Activated CD4-positive, alpha-beta T cell treated with anti-CD3 and anti-CD28 coated beads, Interleukin-2, amount 50 U/mL, for 4 hours (primary cell): ENCODE measurements around the gene PLA2G15.
"Not testable (repeated sequence)": the region's sequence is repeated elsewhere in the genome, so short reads cannot be mapped to it uniquely, and the experiment has no call there.

Experiments used
- DNase-seq, 2 experiments: peaks; one replicate each; pipeline ENCODE4 v3.0.0-alpha.2; 2020

The PLA2G15 gene

DNA sequence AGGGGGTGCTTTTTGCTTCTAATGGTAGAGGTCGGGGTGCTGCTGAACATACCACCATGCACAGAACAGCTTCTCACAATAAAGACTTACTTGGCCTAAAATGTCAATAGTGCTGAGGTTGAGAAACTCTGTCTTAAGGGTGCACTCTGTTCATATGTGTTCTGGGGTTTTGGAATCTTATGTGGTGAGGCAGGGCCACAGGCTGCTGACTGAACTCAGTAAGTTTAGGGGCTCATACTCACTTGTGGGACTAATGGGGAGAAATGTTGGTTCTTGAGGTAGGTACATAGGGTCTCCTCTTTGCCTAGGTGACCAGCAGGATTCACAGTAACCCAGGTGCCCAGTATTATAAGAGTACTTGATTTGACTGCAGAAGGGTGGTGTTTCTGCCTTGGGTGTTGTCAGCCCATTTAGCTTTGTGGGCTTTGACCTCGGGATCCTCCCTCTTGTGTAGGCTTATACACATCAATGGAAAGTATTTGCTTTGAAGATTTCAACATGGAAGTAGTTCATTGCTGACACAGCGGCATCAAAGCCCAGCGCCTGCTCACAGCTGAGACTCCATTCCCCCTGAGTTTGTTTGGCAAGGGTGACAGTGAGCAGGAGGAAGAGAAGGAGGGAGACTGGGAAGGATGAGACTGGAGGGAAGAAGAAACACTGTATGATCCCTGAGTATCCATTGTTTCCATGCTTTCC, 36.3 kb downstream of the PLA2G15 start:
- DNase-seq = peak; percentile 26 to 36

- no peak for DNase-seq
These were observed 36.9 kb downstream of the PLA2G15 start for GRCh38 chr16:68282064-68282452.

DNA sequence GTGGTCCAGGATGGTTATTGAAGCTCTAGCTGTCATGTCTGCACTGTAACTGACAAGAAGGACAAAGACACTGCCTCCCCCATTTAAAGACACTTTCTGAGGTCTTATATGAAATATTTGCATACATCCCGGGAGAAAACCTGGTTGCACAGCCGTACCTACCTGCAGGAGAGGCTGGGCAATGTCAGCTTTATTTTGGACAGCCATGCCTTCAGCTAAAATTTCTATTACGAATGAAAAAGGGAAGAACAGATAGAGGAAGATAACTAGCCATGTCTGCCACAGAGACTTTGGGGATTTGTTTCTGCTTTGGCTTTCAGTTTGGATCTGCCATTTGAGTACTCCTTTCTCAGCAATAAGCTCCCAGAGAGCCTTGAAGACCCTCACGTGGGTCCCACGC, 38.2 kb downstream of the PLA2G15 start:
- no peak for DNase-seq

- no peak for DNase-seq
These were observed 38.8 kb downstream of the PLA2G15 start for GRCh38 chr16:68283801-68284598.

DNA sequence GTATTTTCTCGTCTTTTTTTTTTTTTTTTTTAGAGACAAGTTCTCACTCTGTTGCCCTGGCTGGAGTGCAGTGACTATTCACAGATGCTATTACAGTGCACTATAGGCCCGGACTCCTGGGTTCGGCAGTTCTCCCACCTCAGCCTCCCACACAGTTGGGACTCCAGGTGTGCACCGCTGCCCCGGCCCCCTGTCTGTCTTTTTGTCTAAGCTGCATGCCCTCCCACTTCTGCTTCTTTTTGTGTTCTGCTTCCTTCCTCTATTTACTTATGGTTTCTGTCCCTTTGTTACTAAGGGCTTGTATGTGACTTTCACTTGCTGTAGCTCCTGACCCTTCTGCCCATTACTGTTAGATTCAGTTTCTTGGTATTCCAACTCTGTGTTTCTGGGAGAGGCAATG, 39.7 kb downstream of the PLA2G15 start:
- DNase-seq = no peak

DNA sequence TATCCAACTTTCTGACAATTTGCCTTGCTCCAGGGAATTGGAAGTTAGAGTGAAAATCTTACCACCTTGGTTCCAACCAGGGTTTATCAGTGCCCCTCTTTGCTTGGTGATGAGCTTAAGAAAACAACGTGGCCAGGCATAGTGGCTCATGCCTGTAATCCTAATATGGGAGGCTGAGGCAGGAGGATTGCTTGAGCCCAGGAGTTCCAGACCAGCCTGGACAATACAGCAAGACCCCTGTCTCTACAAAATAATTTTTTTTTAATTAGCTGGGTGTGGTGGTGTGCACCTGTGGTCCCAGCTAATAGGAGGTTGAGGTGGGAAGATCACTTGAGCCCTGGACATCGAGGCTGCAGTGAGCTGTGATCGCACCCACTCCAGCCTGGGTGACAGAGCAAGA, 40.5 kb downstream of the PLA2G15 start:
- DNase-seq = no peak

- DNase-seq = no peak
These were observed 41.2 kb downstream of the PLA2G15 start for GRCh38 chr16:68286153-68287074.

DNA sequence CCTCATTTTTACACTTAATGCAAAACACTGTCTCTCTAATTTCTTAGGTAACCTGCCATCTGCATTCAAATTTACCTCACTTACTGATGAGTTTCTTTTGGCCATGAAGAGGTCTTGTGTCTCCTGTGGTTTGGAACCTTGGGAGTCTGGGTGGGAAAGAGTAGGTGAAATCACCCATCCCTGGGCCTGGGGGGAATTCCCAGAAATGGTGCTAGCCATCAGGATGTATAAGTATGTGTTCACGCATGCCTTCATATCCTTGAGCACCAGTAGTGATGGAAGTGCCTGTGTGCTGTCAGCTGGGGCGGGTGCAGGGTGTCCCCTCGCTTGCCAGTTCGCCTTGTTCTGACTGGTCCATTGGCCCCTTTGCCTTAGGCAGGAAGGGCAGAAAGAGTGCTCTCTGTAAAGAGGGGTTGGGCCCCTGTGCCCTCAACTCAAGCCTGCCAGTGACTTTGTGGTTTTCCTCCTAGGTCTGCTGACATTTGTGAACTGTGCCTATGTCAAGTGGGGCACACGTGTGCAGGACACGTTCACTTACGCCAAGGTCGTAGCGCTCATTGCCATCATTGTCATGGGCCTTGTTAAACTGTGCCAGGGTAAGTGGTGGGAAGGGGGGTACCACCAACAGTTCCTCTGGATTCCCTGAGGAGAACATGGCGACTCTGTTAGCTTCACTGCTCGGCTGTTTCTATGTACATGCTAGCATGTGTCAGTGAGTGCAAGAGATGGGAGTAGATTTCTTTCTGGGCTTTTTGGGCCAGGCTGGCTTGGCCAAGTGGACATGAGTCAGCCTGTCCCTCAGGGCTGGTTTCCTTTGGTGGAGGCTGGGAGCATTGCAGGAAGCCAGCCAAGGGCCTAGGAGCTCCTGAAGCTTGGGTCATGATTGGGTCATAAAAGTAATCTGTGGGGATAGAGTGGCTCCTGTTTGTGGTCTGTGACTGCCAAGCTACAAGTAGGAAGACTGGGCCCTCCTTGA, 42.4 kb downstream of the PLA2G15 start:
- no peak for DNase-seq

- no peak for DNase-seq
These were observed 43.1 kb downstream of the PLA2G15 start for GRCh38 chr16:68288252-68288650.

DNA sequence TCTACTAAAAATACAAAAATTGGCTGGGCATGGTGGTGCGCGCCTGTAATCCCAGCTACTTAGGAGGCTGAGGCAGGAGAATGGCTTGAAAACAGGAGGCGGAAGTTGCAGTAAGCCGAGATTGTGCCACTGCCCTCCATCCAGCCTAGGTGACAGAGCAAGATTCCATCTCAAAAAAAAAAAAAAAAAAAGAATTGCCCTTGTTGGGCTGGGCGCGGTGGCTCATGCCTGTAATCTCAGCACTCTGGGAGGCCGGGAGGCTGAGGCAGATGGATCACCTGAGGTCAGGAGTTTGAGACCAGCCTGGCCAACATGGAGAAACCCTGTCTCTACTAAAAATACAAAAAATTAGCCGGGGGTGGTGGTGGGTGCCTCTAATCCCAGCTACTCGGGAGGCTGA, 43.6 kb downstream of the PLA2G15 start:
- DNase-seq = not testable (repeated sequence)

DNA sequence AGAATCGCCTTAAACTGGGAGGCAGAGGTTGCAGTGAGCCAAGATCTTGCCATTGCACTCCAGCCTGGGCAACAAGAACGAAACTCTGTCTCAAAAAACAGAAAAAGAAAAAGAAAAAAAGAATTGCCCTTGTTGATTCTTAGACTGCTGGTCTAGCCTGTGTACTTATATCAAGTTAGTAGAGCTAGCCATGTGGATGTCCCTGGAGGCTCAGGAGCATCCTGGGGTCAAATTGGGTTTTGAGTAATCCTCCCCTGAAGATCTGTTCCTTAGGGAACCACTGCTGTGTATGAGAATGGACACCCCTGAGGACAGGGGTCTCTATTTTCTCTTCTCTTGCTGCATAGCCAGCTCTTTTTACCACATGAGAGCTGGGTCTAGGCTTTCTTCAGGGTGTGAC, 44.0 kb downstream of the PLA2G15 start:
- DNase-seq = no peak

DNA sequence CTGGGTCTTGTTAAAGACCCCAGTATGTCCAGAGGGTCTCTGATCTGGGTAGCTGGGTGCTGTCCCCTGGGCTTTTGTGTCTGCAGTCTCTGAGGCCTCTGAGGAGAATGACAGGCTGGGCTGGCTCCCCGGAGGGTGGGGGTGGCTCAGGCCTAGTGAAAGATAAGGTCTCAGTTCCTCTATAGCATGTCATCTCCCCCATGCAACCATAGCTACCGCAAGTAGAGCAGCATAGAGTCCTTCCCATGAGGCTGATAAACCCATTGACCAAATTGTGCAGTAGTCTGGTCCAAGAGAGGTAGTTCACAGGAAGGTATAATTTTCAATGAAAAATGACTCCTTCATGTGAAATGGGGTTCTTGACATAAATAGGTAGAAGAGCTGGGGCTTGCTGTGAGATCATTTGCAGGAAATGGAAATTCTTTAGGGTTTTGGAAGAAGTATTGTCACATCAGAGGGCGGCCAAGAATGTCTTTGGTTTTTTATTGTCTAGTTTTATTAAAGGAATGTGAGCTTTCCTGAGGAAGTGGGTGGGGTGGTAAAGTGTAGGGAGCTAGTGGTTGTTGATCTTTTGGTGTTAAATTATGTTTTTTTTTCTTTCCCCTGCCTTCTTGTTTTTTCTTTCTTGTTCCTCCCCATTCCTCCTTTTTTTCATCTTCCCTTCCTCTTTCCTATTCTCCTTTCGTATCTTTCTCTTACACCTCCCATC, 44.6 kb downstream of the PLA2G15 start:
- peak; percentile 52 to 55 for DNase-seq

DNA sequence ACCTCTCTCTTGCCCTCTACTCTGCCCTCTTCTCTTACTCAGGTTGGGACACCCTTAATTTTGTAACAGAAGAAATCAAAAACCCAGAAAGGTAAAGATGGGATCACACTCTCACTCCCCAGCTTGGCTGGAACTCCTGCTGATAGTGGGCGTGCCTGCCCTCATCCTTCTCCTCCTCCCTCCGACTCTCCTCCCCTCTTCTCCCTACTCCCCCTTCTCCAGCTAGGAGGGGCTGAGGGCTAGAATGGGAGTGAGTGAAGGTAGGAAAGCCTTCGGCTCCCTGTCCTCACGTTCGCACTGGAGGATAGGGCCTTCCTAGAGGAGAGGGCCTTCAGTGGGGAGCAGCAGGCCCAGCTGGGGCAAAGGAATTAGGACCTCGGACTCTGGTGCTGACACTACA, 45.3 kb downstream of the PLA2G15 start:
- no peak for DNase-seq

- DNase-seq = no peak
These were observed 46.1 kb downstream of the PLA2G15 start for GRCh38 chr16:68291227-68291626.

- no peak for DNase-seq
These were observed 47.3 kb downstream of the PLA2G15 start for GRCh38 chr16:68292425-68292824.

DNA sequence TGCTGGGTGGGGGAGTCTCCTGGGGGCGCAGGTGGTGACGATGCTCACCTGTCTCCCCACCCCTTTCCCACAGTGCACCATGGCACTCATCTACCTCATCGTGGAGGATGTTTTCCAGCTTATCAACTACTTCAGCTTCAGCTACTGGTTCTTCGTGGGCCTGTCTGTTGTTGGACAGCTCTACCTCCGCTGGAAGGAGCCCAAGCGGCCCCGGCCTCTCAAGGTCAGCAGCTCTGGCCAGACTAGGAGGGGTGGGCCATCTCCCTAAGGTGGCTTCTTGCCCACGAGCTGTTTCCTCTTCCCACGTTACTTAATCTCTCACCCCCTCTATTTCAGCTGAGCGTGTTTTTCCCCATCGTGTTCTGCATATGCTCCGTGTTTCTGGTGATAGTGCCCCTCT, 51.1 kb downstream of the PLA2G15 start:
- DNase-seq = no peak

- DNase-seq = no peak
These were observed 51.5 kb downstream of the PLA2G15 start for GRCh38 chr16:68296693-68297092.

GRCh38 chr16:68297908-68298307, 52.7 kb downstream of the PLA2G15 start:
- DNase-seq = no peak

- DNase-seq = no peak
These were observed 53.1 kb downstream of the PLA2G15 start for GRCh38 chr16:68298312-68298711.

GRCh38 chr16:68298907-68299561, 53.9 kb downstream of the PLA2G15 start:
- no peak for DNase-seq
